ENCODE measurements around the gene TMEM106B.

- no peak for TF ChIP-seq CTCF (conservative IDR thresholded peaks at IDR 0.05)
- no peak for TF ChIP-seq ZFX (IDR thresholded peaks at IDR 0.05)
Observed at GRCh38 chr7:12207046-12207445, 4.0 kb upstream of the TMEM106B start.

All from C4-2B (cell line).